NCI-H128 (cell line): ENCODE data around the gene ZNF584.
"Not testable (repeated sequence)": the region's sequence is repeated elsewhere in the genome, so short reads cannot be mapped to it uniquely, and the experiment has no call there.

Source experiments
- DNase-seq: peaks from one replicate; lab custom pipeline; 2025; ENCODE audit not compliant: unreplicated experiment; lab: John Stamatoyannopoulos, UW

ZNF584 gene

GRCh38 chr19:58408152-58409009 is at the start of gene ZNF584:
Gene ZNF584, plus strand, starts transcription at chr19:58408649. Its CDS starts 499 bp downstream, at chr19:58409148.
- DNase-seq = peak; percentile 96

GRCh38 chr19:58361900-58362271 is 46.6 kb upstream of the ZNF584 start:
- DNase-seq = no peak

GRCh38 chr19:58362272-58362994 is 46.0 kb upstream of the ZNF584 start, which contains the start of gene ZNF497:
Gene ZNF497, minus strand, starts transcription at chr19:58362751. Its CDS starts 5,116 bp downstream, at chr19:58357635.
- peak; percentile 92 for DNase-seq

GRCh38 chr19:58364146-58364545 is 44.3 kb upstream of the ZNF584 start:
- DNase-seq = no peak

GRCh38 chr19:58366585-58367430 is 41.6 kb upstream of the ZNF584 start:
- DNase-seq = no peak

GRCh38 chr19:58367698-58368454 is 40.6 kb upstream of the ZNF584 start:
- DNase-seq = no peak

GRCh38 chr19:58368561-58369360 is 39.7 kb upstream of the ZNF584 start:
- DNase-seq = no peak

GRCh38 chr19:58372311-58373133 is 35.9 kb upstream of the ZNF584 start:
- no peak for DNase-seq

- no peak for DNase-seq
Observed at GRCh38 chr19:58374200-58374599, 34.2 kb upstream of the ZNF584 start.

GRCh38 chr19:58376724-58377123 is 31.7 kb upstream of the ZNF584 start:
- DNase-seq = not testable (repeated sequence)

GRCh38 chr19:58379246-58379645 is 29.2 kb upstream of the ZNF584 start:
- no peak for DNase-seq

- no peak for DNase-seq
Observed at GRCh38 chr19:58380037-58380661, 28.3 kb upstream of the ZNF584 start.

GRCh38 chr19:58380662-58381459 is 27.6 kb upstream of the ZNF584 start, which contains the start of gene ZNF837:
Gene ZNF837, minus strand, starts transcription at chr19:58381030. Its CDS starts 11,698 bp downstream, at chr19:58369332.
- peak; percentile 100 for DNase-seq

- DNase-seq = no peak
Observed at GRCh38 chr19:58381460-58382212, 26.8 kb upstream of the ZNF584 start.

- no peak for DNase-seq
Observed at GRCh38 chr19:58382997-58383603, 25.3 kb upstream of the ZNF584 start.

GRCh38 chr19:58385313-58385890 is 23.0 kb upstream of the ZNF584 start:
- no peak for DNase-seq
